SK-N-SH treated with all-trans-retinoic acid at 6 μM for 48 hours (cell line): ENCODE data around the gene NFATC4.

Source experiments
- ATAC-seq: fragments of 200-7000 bp; cut with Tn5 transposase; 3 replicates; pipeline ENCODE4 v1.9.1; 2020; ENCODE audit warnings: mild to moderate bottlenecking, moderate library complexity
- BACH2 ChIP-seq: fragments of 250-450 bp; sonication (Bioruptor Pico); IDR thresholded peaks from 2 replicates; pipeline ENCODE4 v1.9.0; 2021; ENCODE audit warnings: mild to moderate bottlenecking, borderline replicate concordance
- CREB5 ChIP-seq: fragments of 250-450 bp; sonication (Bioruptor Pico); IDR thresholded peaks from 2 replicates; pipeline ENCODE4 v1.5.1; 2020; ENCODE audit warnings: low read depth, mild to moderate bottlenecking, moderate library complexity
- CSDC2 ChIP-seq: fragments of 250-450 bp; sonication (Bioruptor Pico); IDR thresholded peaks from 2 replicates; pipeline ENCODE4 v1.5.0; 2020; ENCODE audit warnings: mild to moderate bottlenecking, moderate library complexity
- ESRRG ChIP-seq: fragments of 250-450 bp; sonication (Bioruptor Pico); IDR thresholded peaks from 2 replicates; pipeline ENCODE4 v1.6.1; 2021; ENCODE audit warnings: mild to moderate bottlenecking
- ISL1 ChIP-seq: fragments of 250-450 bp; sonication (Bioruptor Pico); IDR thresholded peaks from 2 replicates; pipeline ENCODE4 v2.1.2; 2022; ENCODE audit warnings: mild to moderate bottlenecking, moderate library complexity
- PATZ1 ChIP-seq: fragments of 250-450 bp; sonication (Bioruptor Pico); IDR thresholded peaks from 2 replicates; pipeline ENCODE4 v1.8.0; 2020; ENCODE audit warnings: mild to moderate bottlenecking, moderate library complexity, borderline replicate concordance
- POU6F1 ChIP-seq: fragments of 250-450 bp; sonication (Bioruptor Pico); IDR thresholded peaks from 2 replicates; pipeline ENCODE4 v1.8.0; 2021; ENCODE audit warnings: low read depth, mild to moderate bottlenecking, moderate library complexity, borderline replicate concordance
- PPARA ChIP-seq: fragments of 250-450 bp; sonication (Bioruptor Pico); IDR thresholded peaks from 2 replicates; pipeline ENCODE4 v1.5.0; 2020; ENCODE audit warnings: mild to moderate bottlenecking, borderline replicate concordance
- RARB ChIP-seq: fragments of 250-450 bp; sonication (Bioruptor Pico); IDR thresholded peaks from 2 replicates; pipeline ENCODE4 v1.8.0; 2021; ENCODE audit warnings: mild to moderate bottlenecking, moderate library complexity
- SNAI2 ChIP-seq: fragments of 250-450 bp; sonication (Bioruptor Pico); IDR thresholded peaks from 2 replicates; pipeline ENCODE4 v1.5.0; 2020; ENCODE audit warnings: mild to moderate bottlenecking, moderate library complexity
- TCF4 ChIP-seq: fragments of 250-450 bp; sonication (Bioruptor Pico); IDR thresholded peaks from 2 replicates; pipeline ENCODE4 v1.8.0; 2021; ENCODE audit warnings: mild to moderate bottlenecking, moderate library complexity, borderline replicate concordance
- TOX ChIP-seq: fragments of 250-450 bp; sonication (Bioruptor Pico); IDR thresholded peaks from 2 replicates; pipeline ENCODE4 v1.8.0; 2021; ENCODE audit warnings: mild to moderate bottlenecking, moderate library complexity, borderline replicate concordance
- TSHZ2 ChIP-seq: fragments of 250-450 bp; sonication (Bioruptor Pico); IDR thresholded peaks from 2 replicates; pipeline ENCODE4 v1.5.0; 2020; ENCODE audit warnings: mild to moderate bottlenecking, moderate library complexity
- ZC3H10 ChIP-seq: fragments of 250-450 bp; sonication (Bioruptor Pico); IDR thresholded peaks from 2 replicates; pipeline ENCODE4 v1.5.1; 2021; ENCODE audit warnings: mild to moderate bottlenecking, moderate library complexity
- ZFP3 ChIP-seq: fragments of 250-450 bp; sonication (Bioruptor Pico); IDR thresholded peaks from 2 replicates; pipeline ENCODE4 v1.5.0; 2020; ENCODE audit warnings: mild to moderate bottlenecking, moderate library complexity
- ZFP30 ChIP-seq: fragments of 450-650 bp; formaldehyde crosslinking; IDR thresholded peaks from 2 replicates; pipeline ENCODE4 v1.5.0; 2022; ENCODE audit warnings: mild to moderate bottlenecking, moderate library complexity
- ZNF565 ChIP-seq: fragments of 450-650 bp; formaldehyde crosslinking; conservative IDR thresholded peaks from 2 replicates; pipeline ENCODE4 v1.5.0; 2020; ENCODE audit warnings: low read depth, mild to moderate bottlenecking, moderate library complexity
- ZNF70 ChIP-seq: fragments of 450-650 bp; formaldehyde crosslinking; IDR thresholded peaks from 2 replicates; pipeline ENCODE4 v1.5.0; 2020; ENCODE audit warnings: mild to moderate bottlenecking, moderate library complexity
- ZNF8 ChIP-seq: fragments of 450-650 bp; formaldehyde crosslinking; IDR thresholded peaks from 2 replicates; pipeline ENCODE4 v1.5.0; 2020; ENCODE audit warnings: mild to moderate bottlenecking, moderate library complexity

Gene NFATC4

GRCh38 chr14:24378981-24379906 is 11.3 kb downstream of the NFATC4 start (continued):
- TF ChIP-seq BACH2 (CRISPR knock-in tag) = no peak
- no peak for TF ChIP-seq ZNF565 (CRISPR knock-in tag)
- TF ChIP-seq ZNF8 (CRISPR knock-in tag) = no peak

GRCh38 chr14:24379907-24380730 is 12.1 kb downstream of the NFATC4 start:
- no peak for TF ChIP-seq ZFP3 (CRISPR knock-in tag)
- no peak for TF ChIP-seq ZC3H10 (CRISPR knock-in tag)
- no peak for TF ChIP-seq RARB (CRISPR knock-in tag)
- TF ChIP-seq ZFP30 = no peak
- TF ChIP-seq PATZ1 (CRISPR knock-in tag) = no peak
- no peak; the same call in 2 of the 3 replicates for ATAC-seq

- TF ChIP-seq BACH2 (CRISPR knock-in tag) = no peak
- TF ChIP-seq ISL1 (CRISPR knock-in tag) = no peak
- TF ChIP-seq ZNF565 (CRISPR knock-in tag) = no peak
- TF ChIP-seq RARB (CRISPR knock-in tag) = no peak
- no peak for TF ChIP-seq TOX (CRISPR knock-in tag)
- no peak for TF ChIP-seq ZFP3 (CRISPR knock-in tag)
- no peak for TF ChIP-seq TCF4 (CRISPR knock-in tag)
- TF ChIP-seq ZFP30 = no peak
- no peak for TF ChIP-seq ZNF70 (CRISPR knock-in tag)
- no peak for TF ChIP-seq TSHZ2 (CRISPR knock-in tag)
- TF ChIP-seq ESRRG = no peak
- TF ChIP-seq PATZ1 (CRISPR knock-in tag) = no peak
- TF ChIP-seq POU6F1 (CRISPR knock-in tag) = no peak
Observed at GRCh38 chr14:24381363-24382063, 13.5 kb downstream of the NFATC4 start.

GRCh38 chr14:24382064-24382371 is 14.0 kb downstream of the NFATC4 start:
- no peak for ATAC-seq
- TF ChIP-seq TOX (CRISPR knock-in tag) (no peak), ZNF565 (CRISPR knock-in tag) (no peak), TCF4 (CRISPR knock-in tag) (no peak), SNAI2 (CRISPR knock-in tag) (no peak), ZFP3 (CRISPR knock-in tag) (no peak), PPARA (CRISPR knock-in tag) (no peak), ZNF8 (CRISPR knock-in tag) (no peak), CSDC2 (no peak), BACH2 (CRISPR knock-in tag) (no peak), ZFP30 (no peak), ZNF70 (CRISPR knock-in tag) (no peak), TSHZ2 (CRISPR knock-in tag) (no peak), CREB5 (CRISPR knock-in tag) (no peak)

More at GRCh38 chr14:24381363-24382063, 13.5 kb downstream of the NFATC4 start:
- ATAC-seq = no peak
